HL-60 (cell line): ENCODE measurements around the gene REL.

Experiments
- DNase-seq, 2 experiments: peaks; one replicate each; pipeline ENCODE4 v3.0.0-alpha.2; 2010 to 2020; ENCODE audit warnings: low read depth in 1 of 2, low spot score in 1 of 2
- H3K27ac ChIP-seq: fragments of 250-450 bp; sonication (Bioruptor Pico); replicated peaks from 2 replicates; pipeline ENCODE4 v1.5.1; 2020; ENCODE audit warnings: mild to moderate bottlenecking, moderate library complexity
- H3K27me3 ChIP-seq: fragments of 250-450 bp; sonication (Bioruptor Pico); 2 replicates; pipeline ENCODE4 v1.5.1; 2021; ENCODE audit warnings: mild to moderate bottlenecking, moderate library complexity; ENCODE audit not compliant: insufficient read depth, poor library complexity, severe bottlenecking
- H3K4me3 ChIP-seq: replicated peaks from 2 replicates; pipeline ENCODE4 v1.5.1; 2011; ENCODE audit warnings: mild to moderate bottlenecking, control low read depth, low read length; ENCODE audit not compliant: insufficient read depth
- CTCF ChIP-seq: IDR thresholded peaks from one replicate; pipeline ENCODE4 v1.5.1; 2011; ENCODE audit warnings: low read length, control low read depth, inconsistent platforms; ENCODE audit not compliant: insufficient read depth
- GABPA ChIP-seq: IDR thresholded peaks from 2 replicates; pipeline ENCODE4 v1.6.1; 2012; ENCODE audit warnings: low read depth
- POLR2AphosphoS5 ChIP-seq: IDR thresholded peaks from 2 replicates; pipeline ENCODE4 v1.6.1; 2012; ENCODE audit warnings: low read depth
- REST ChIP-seq: IDR thresholded peaks from 2 replicates; pipeline ENCODE4 v1.6.1; 2012; ENCODE audit warnings: low read depth; ENCODE audit not compliant: insufficient replicate concordance
- SPI1 ChIP-seq: IDR thresholded peaks from 2 replicates; pipeline ENCODE4 v1.6.1; 2012; ENCODE audit warnings: low read depth, mild to moderate bottlenecking, borderline replicate concordance

The REL gene

GRCh38 chr2:60939622-60940021 is 58.2 kb downstream of the REL start:
- Histone ChIP-seq H3K4me3 (no peak overlapping the region), H3K27ac (no peak overlapping the region), H3K27me3 (no peaks in the 10 kb centered on the region)
- DNase-seq = no peak
- no peak for TF ChIP-seq SPI1
- TF ChIP-seq CTCF = no peak
- TF ChIP-seq REST = no peak
- no peak for TF ChIP-seq POLR2AphosphoS5
- no peak for TF ChIP-seq GABPA

GRCh38 chr2:60945341-60945740 is 64.0 kb downstream of the REL start:
- H3K4me3 ChIP-seq = no peak overlapping the region
- TF ChIP-seq POLR2AphosphoS5 (no peak), GABPA (no peak), CTCF (no peak), SPI1 (no peak), REST (no peak)
- DNase-seq = no peak
- H3K27ac ChIP-seq = no peak overlapping the region
- H3K27me3 ChIP-seq = no peaks in the 10 kb centered on the region

GRCh38 chr2:60947056-60947455 is 65.7 kb downstream of the REL start:
- no peak for DNase-seq
- no peak for TF ChIP-seq CTCF
- no peak for TF ChIP-seq GABPA
- no peak for TF ChIP-seq POLR2AphosphoS5
- no peak for TF ChIP-seq SPI1
- TF ChIP-seq REST = no peak
- Histone ChIP-seq H3K4me3 (no peak overlapping the region), H3K27ac (no peak overlapping the region), H3K27me3 (no peaks in the 10 kb centered on the region)
